Neural progenitor cell (in vitro differentiated cells): ENCODE data around the gene C1QA. TPM values are rescaled to one million over a fixed set of nuclear protein-coding genes. Genes with fewer than 3 reads are reported as not detected.
A peak's percentile ranks its signal among the peaks of the same experiment; 100 is the strongest.

Source experiments
- DNase-seq: peaks from one replicate; pipeline ENCODE4 v3.0.0-alpha.2; 2016; ENCODE audit warnings: low spot score
- H2AFZ ChIP-seq: fragments of 200-600 bp; sonication (generic); replicated peaks from 2 replicates; pipeline ENCODE4 v1.6.1; 2016; ENCODE audit warnings: antibody characterized with exemption
- H3F3A ChIP-seq: fragments of 200-600 bp; sonication (generic); 2 replicates; pipeline ENCODE4 v1.6.1; 2016; ENCODE audit warnings: antibody characterized with exemption, low read depth
- H3K27ac ChIP-seq: fragments of 200-600 bp; sonication (generic); 2 replicates; pipeline ENCODE4 v1.5.1; 2016; ENCODE audit warnings: mild to moderate bottlenecking
- H3K27me3 ChIP-seq: fragments of 200-600 bp; sonication (generic); 2 replicates; pipeline ENCODE4 v1.6.1; 2016; ENCODE audit warnings: mild to moderate bottlenecking, moderate library complexity
- H3K36me3 ChIP-seq: fragments of 200-600 bp; sonication (generic); 2 replicates; pipeline ENCODE4 v1.5.1; 2016
- H3K4me1 ChIP-seq: fragments of 200-600 bp; sonication (generic); 2 replicates; pipeline ENCODE4 v1.6.1; 2016; ENCODE audit warnings: mixed run types
- H3K4me2 ChIP-seq: fragments of 200-600 bp; sonication (generic); 2 replicates; pipeline ENCODE4 v1.6.1; 2016
- H3K4me3 ChIP-seq: fragments of 200-600 bp; sonication (generic); 2 replicates; pipeline ENCODE4 v1.5.1; 2016
- H3K79me2 ChIP-seq: fragments of 200-600 bp; sonication (generic); 2 replicates; pipeline ENCODE4 v1.6.1; 2016; ENCODE audit warnings: low read depth
- H3K9ac ChIP-seq: fragments of 200-600 bp; sonication (generic); 2 replicates; pipeline ENCODE4 v1.6.1; 2016
- H3K9me3 ChIP-seq: fragments of 200-600 bp; sonication (generic); 2 replicates; pipeline ENCODE4 v1.5.1; 2016; ENCODE audit warnings: low read depth
- H4K20me1 ChIP-seq: fragments of 200-600 bp; sonication (generic); 2 replicates; pipeline ENCODE4 v1.6.1; 2016; ENCODE audit warnings: low read depth
- H3K27ac Mint-ChIP-seq: 3 replicates; pipeline ENCODE4 v1.8.0; 2021; ENCODE audit warnings: mixed read lengths
- H3K27me3 Mint-ChIP-seq: 2 replicates; pipeline ENCODE4 v1.8.0; 2022; ENCODE audit warnings: low read depth, mild to moderate bottlenecking, inconsistent platforms, moderate library complexity, mixed read lengths; ENCODE audit not compliant: insufficient read depth
- H3K36me3 Mint-ChIP-seq: 3 replicates; pipeline ENCODE4 v1.8.0; 2021; ENCODE audit warnings: mixed read lengths
- H3K4me1 Mint-ChIP-seq: 3 replicates; pipeline ENCODE4 v1.8.0; 2021; ENCODE audit warnings: mixed read lengths
- H3K4me3 Mint-ChIP-seq: 3 replicates; pipeline ENCODE4 v1.8.0; 2021; ENCODE audit warnings: mild to moderate bottlenecking, moderate library complexity, mixed read lengths
- H3K9me3 Mint-ChIP-seq: 3 replicates; pipeline ENCODE4 v1.8.0; 2020; ENCODE audit warnings: mixed read lengths
- CTCF ChIP-seq: fragments of 200-600 bp; sonication (generic); IDR thresholded peaks from 2 replicates; pipeline ENCODE4 v1.5.1; 2017; ENCODE audit warnings: antibody characterized with exemption, mild to moderate bottlenecking
- EZH2 ChIP-seq: fragments of 200-600 bp; sonication (generic); IDR thresholded peaks from 2 replicates; pipeline ENCODE4 v1.6.1; 2017; ENCODE audit warnings: antibody characterized with exemption, mild to moderate bottlenecking, moderate library complexity
- EZH2phosphoT487 ChIP-seq: fragments of 200-600 bp; sonication (generic); IDR thresholded peaks from 2 replicates; pipeline ENCODE4 v1.6.1; 2017; ENCODE audit warnings: antibody characterized with exemption
- total RNA-seq: library from RNA; depleted of rRNA; stranded (reverse); fragments of >200 nt; gene quantifications from 2 replicates; pipeline ENCODE4 v1.2.3, GENCODE V29; 2015; ENCODE audit warnings: low replicate concordance

C1QA gene
- total RNA-seq, 1 donor from 2014 or later: not detected

- no peak for TF ChIP-seq EZH2phosphoT487
- no peak for TF ChIP-seq EZH2
- TF ChIP-seq CTCF: peak; percentile 24
- Histone ChIP-seq H3K4me3 (no peak overlapping the region), H3K27me3 (peaks cover 15% of the 10 kb centered on the region), H3F3A (peaks cover 4% of the 10 kb centered on the region), H4K20me1 (no peaks in the 10 kb centered on the region), H3K4me2 (no peak overlapping the region), H3K79me2 (no peaks in the 10 kb centered on the region), H3K4me1 (no peaks in the 10 kb centered on the region), H3K9me3 (no peaks in the 10 kb centered on the region), H3K36me3 (no peaks in the 10 kb centered on the region), H2AFZ (no peak overlapping the region), H3K27ac (no peak overlapping the region), H3K9ac (no peak overlapping the region)
- Mint-ChIP-seq H3K9me3 (no peaks in the 10 kb centered on the region), H3K27me3 (peaks cover 23% of the 10 kb centered on the region), H3K36me3 (no peaks in the 10 kb centered on the region), H3K4me3 (no peak overlapping the region), H3K4me1 (peaks cover 18% of the 10 kb centered on the region), H3K27ac (no peak overlapping the region)
- no peak for DNase-seq
Measured at GRCh38 chr1:22654692-22655091, 18.3 kb downstream of the C1QA start.

GRCh38 chr1:22658385-22659163, 22.1 kb downstream of the C1QA start:
- DNase-seq: no peak
- H3K4me1 ChIP-seq: no peaks in the 10 kb centered on the region
- no peaks in the 10 kb centered on the region for H4K20me1 ChIP-seq
- Mint-ChIP-seq H3K4me3 (no peak overlapping the region), H3K27me3 (peaks cover 30% of the 10 kb centered on the region), H3K4me1 (peaks cover 16% of the 10 kb centered on the region), H3K36me3 (no peaks in the 10 kb centered on the region), H3K9me3 (no peaks in the 10 kb centered on the region), H3K27ac (no peak overlapping the region)
- no peaks in the 10 kb centered on the region for H3K36me3 ChIP-seq
- no peak overlapping the region for H2AFZ ChIP-seq
- no peak overlapping the region for H3K4me2 ChIP-seq
- no peaks in the 10 kb centered on the region for H3F3A ChIP-seq
- H3K9me3 ChIP-seq: no peaks in the 10 kb centered on the region
- no peaks in the 10 kb centered on the region for H3K79me2 ChIP-seq
- H3K9ac ChIP-seq: no peak overlapping the region
- H3K27me3 ChIP-seq: peaks cover 15% of the 10 kb centered on the region
- TF ChIP-seq EZH2 (no peak), CTCF (peak; percentile 33), EZH2phosphoT487 (no peak)
- no peak overlapping the region for H3K27ac ChIP-seq
- no peak overlapping the region for H3K4me3 ChIP-seq

GRCh38 chr1:22660716-22661241, 24.4 kb downstream of the C1QA start:
- peaks cover 15% of the 10 kb centered on the region for H3K27me3 ChIP-seq
- H3K9me3 ChIP-seq: no peaks in the 10 kb centered on the region
- no peak overlapping the region for H3K9ac ChIP-seq
- no peaks in the 10 kb centered on the region for H3K4me1 ChIP-seq
- no peaks in the 10 kb centered on the region for H3F3A ChIP-seq
- no peak overlapping the region for H3K27ac ChIP-seq
- H3K4me1 Mint-ChIP-seq: peaks cover 10% of the 10 kb centered on the region
- no peaks in the 10 kb centered on the region for H3K36me3 Mint-ChIP-seq
- peaks cover 38% of the 10 kb centered on the region for H3K27me3 Mint-ChIP-seq
- no peaks in the 10 kb centered on the region for H3K79me2 ChIP-seq
- H4K20me1 ChIP-seq: no peaks in the 10 kb centered on the region
- no peak overlapping the region for H2AFZ ChIP-seq
- DNase-seq: no peak
- H3K27ac Mint-ChIP-seq: no peak overlapping the region
- H3K9me3 Mint-ChIP-seq: no peaks in the 10 kb centered on the region
- H3K4me3 ChIP-seq: no peak overlapping the region
- no peak overlapping the region for H3K4me2 ChIP-seq
- H3K36me3 ChIP-seq: no peaks in the 10 kb centered on the region
- no peak for TF ChIP-seq CTCF
- H3K4me3 Mint-ChIP-seq: no peak overlapping the region
